ENCODE results near the gene TRAF3IP1.
A peak's percentile ranks its signal among the peaks of the same experiment; 100 is the strongest.

Gene TRAF3IP1

DNA sequence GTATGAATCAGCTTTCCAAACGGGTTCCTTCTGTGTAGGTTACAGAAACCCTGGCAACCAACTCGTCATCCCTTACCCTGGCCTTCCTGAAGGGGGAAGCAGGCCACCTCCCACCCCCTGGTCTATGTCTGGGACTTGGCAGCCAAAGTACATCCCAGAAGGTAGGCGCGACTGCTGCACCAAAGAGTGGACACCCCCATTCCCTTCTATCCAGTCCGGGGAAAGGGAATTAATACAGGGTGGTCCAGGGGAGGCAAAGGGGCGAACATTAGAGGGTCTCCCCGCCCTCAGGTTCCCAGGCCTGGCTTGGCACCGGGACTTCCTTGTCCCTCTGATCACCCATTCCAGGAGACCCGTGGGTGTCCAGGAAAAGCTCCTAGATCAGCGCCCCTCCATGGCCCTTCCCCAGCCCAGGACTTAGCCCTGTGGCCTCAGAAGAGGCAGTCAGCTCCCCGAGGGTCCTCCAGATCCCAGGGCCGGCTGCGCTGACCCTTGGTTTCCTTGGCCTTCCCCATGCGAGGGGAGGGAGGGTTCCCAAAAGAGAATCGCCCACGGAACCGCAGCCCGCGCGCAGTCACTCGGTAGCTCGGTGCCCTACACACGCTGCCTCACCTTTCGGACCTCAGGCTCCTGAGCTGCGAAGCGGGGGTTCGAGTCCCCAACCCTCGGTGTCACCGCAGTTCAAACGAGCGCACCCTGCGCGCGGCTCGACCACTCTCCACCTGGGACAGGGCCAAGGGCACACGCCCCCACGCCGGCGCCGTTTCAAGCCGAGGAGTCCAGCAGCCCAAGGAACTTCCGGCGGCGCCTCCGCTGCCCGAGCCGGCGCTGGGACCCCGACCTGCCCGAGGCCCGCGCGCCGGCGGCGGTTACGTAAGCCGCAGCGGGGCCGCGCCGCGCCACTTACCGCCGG, 32.3 kb upstream of the TRAF3IP1 start, which contains the start of gene PER2:
Gene PER2, minus strand, starts transcription at position 874 of the 913 bp plus-strand sequence. CDS start 10,674 bp downstream, outside the sequence.
- no peak for FAIRE-seq
- peak; percentile 71 for DNase-seq (ENCODE audit: low spot score)

DNA sequence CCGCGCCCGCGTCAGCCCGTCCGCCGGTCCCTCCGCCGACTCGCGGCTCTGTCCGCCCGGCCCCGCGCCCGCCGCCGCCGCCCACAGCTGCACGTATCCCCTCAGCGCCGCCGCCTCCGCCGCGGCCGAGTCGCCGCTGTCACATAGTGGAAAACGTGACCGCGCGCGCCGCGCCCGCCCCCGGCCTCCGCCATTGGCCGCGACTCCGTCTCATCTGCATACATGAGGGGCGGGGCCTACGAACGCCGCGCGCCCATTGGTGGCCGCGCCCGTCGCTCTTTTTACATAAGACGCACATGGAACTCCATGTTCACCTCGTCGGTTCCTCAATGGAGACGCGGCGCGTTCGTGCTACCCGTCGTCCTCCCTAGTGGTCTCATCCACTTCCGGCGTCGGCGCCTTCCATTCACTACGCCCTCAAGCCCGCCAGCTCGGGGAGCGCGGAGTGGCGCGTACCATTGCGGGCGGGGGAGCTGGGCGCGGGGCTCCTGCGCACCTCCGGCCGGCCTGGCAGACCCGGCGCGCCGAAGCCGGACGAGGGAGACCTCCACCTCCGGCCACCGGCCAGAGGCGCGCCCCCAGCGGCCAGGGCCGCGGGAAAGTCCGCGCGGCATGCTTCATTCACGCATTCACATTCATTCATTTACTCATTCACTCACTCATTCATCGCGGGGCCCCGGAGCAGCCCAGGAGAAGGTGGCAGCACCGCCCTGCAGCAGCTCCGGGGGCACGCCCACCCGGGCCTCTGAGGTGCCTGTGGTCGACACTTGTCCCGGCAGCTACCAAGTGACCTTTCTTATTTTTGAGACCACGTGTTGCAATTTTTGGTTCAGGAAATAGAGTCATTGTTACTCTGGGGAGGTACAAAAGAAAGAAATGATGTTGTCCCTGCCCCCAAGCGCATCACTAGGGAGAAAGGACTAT, 31.4 kb upstream of the TRAF3IP1 start:
- FAIRE-seq (peak; percentile 48), DNase-seq (ENCODE audit: low spot score) (peak; percentile 94)

DNA sequence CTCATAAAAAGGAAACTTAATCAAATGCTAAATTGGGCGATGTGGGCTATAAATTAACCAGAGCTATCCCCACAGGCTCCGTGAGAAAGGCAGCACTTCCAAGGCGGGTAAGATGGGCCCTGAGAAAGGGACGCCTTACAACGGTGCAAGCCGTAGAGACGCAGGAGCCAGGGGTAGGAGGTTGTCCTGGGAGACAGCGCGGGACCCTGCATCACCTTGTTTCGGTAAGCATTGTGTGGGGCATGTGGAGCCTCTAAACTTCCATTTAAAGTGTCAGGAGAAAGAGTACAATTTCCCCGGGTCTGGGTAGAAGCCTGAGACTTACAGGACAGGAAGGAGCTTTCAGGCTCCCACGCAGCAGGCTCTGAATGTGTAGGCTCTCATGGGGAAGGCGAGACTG, 30.7 kb upstream of the TRAF3IP1 start:
- DNase-seq (ENCODE audit: low spot score) (no peak), FAIRE-seq (no peak)

DNA sequence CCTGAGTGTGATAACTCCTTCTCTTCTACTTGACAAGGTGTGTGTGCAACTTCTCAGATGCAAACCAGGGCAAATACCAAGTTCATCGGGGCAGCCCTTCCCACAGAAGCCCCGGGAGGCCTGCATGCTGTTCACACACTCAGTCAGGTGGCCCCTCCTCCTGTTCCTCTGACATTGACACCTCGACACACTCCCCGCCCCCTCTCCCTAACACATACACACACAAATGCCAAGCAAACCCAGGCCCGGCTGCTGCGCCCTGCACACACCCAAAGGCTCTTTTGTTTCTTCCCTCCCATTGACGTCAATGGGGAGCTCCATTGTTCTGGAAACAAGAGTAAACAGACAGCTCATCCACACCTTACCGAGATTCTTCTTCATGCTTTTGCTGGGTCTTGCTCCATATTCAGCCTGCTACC, 30.2 kb upstream of the TRAF3IP1 start:
- DNase-seq (ENCODE audit: low spot score) (peak; percentile 67), FAIRE-seq (no peak)

DNA sequence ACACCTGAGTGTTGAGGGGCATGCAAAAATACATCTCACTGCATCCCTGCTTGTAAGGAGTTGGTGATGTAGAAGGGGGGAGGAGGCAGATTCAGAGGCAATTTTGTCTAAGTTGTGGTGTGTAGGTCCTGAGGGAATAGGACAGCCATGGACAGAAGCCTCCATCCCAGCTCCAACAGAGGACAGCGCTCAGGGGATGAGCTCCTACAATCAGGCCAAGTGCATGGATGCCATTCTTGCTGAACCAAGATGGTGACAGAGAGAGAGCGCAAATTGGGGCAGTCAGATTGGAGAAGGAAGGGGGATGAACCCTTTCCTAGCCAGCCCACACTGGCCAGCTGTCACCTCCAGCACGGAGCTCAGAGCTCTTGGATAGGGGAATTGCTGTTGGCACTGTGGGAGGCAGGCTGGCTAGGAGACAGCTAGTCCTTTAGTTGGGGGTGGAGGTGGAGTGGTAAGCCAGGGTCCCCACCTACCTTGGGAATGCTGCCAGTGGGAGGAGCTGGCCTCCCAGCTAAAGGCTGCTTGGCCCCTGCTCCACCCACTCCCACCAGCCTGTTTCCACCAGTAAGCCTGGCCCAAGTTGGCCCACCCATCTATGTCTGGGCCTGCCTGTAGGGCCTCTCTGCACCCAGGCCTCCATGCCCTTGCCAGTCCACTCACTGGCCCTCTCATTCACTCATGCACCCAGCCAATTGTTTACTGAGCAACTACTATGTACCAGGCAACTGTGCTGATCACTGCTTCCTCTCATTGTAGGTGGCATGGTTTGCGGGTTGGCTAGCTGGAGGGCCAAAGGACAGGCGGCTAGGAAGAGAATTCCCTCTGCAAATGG, 29.4 kb upstream of the TRAF3IP1 start:
- DNase-seq (ENCODE audit: low spot score) (no peak), FAIRE-seq (no peak)

DNA sequence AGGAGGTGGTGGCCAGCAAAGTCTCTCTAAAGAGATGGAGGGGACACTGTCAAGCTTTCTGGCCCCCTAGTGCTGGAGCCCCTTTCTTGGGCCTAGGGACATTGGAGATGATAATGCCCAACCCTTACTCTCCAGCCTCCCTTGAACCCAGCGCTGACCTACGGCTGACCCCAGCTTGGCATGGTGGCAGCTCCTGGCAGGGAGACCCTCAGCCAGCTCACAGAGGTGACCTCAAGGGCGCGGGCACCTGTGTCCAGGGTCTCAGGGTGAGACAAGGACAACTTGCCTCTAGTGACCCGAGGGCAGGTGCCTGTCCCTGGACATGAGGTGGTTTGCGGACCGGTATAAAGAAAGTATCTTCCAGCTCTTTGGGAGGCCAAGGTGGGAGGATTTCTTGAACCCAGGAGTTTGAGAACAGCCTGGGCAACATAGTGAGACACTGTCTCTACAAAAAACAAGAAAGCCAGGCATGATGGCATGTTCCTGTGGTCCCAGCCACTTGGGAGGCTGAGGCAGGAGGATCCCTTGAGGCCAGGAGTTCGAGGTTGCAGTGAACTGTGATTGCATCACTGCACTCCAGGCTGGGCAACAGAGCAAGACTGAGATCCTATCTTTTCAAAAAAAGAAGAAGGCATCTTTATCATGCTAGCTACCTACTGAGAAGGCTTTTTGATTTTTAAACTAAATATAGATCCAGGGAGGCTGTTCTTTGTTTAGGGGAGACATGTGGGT, 28.6 kb upstream of the TRAF3IP1 start:
- no peak for DNase-seq (ENCODE audit: low spot score)
- no peak for FAIRE-seq

DNA sequence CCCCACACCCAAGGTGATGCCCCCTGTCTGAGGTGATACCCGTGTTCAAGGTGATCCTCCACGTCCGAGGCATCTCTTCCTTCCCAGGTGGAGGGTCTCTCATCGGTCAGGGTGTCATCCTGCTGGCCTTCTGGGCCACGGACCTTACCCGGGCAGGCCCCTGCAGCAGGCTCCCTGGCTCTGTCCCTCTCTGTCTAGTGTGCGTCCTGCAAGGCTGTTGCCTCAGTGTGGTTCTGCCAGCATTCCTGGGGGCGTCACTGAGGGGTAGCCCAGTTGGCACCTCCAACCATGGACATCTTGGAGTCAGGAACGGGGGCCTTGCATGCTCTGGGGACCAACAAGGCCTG, 26.3 kb upstream of the TRAF3IP1 start:
- FAIRE-seq (no peak), DNase-seq (ENCODE audit: low spot score) (no peak)

DNA sequence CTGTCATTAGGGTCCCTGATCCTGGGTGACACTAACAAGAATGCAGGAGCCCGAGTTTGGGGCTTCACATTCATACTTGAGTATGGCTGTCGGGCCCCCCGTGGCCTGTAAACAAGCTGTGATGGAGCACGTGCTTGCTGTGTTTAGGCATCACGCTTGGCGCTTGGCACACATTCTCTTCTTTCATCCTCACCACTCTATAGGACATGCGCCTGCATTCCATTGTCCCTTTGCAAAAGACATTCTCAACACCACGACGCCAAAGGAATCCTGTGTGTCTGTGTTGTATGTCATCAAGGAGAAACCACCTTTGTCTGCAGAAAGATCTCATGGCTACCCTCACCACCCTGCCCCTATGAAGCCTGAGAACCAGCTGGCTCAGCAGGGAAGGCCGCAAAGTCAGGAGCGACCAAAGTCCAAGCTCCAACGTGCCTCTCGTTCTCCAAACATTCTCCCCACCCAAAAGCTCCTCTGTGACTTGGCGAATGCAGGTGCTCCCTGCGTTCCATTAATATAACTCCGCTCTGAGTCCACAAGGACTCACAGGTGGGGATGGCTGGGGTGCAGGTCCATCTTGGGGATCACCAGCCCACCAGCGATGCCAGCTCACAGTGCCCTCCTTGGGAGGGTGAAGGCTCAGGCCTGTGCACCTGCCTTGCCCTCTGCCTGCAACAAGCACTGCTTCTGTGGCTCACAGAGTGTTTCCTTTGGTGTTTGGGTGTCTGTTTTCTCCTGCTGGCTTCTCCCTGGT, 25.8 kb upstream of the TRAF3IP1 start:
- DNase-seq (ENCODE audit: low spot score), result no peak
- FAIRE-seq, result no peak

DNA sequence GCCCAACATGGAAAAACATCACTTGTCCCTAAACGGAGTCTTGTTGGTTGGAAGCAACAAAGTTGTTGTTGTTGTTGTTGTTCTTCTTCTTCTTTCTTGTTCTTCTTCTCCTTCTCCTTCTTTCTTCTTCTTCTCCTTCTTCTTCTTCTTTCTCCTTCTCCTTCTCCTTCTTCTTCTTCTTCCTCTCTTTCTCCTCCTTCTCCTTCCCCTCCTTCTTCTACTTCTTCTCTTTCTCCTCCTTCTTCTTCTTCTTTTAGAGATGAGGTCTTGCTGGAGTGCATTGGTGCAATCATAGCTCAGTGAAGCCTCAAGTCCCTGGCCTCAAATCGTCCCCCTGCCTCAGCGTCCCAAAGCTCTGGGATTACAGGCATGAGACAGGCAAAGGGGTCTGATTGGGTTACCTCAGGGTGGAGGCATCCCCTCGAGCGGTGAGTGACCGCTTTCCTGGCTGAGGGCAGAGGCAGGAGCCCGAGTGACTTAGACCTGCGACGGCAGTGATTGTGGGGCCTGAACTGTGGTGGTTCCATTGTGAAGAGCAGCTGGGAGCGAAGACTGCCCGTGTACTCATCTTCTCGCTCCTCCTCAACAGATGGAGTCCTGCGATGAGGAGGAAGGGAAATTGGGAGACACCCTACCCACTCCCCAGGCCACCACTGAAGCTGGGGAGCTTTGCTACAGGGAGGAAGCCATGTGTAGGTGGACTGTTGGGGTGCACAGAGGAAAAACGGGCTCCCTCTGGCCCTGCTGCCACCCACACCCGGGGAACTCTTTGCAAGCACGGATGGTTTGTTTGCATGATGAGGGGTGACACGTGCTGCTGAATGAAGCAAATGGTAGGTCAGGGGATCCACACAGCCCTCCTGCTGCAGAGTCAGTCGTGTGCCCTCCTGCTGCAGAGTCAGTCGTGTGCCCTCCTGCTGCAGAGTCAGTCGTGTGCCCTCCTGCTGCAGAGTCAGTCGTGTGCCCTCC, 24.9 kb upstream of the TRAF3IP1 start:
- no peak for FAIRE-seq
- DNase-seq (ENCODE audit: low spot score), result no peak

DNA sequence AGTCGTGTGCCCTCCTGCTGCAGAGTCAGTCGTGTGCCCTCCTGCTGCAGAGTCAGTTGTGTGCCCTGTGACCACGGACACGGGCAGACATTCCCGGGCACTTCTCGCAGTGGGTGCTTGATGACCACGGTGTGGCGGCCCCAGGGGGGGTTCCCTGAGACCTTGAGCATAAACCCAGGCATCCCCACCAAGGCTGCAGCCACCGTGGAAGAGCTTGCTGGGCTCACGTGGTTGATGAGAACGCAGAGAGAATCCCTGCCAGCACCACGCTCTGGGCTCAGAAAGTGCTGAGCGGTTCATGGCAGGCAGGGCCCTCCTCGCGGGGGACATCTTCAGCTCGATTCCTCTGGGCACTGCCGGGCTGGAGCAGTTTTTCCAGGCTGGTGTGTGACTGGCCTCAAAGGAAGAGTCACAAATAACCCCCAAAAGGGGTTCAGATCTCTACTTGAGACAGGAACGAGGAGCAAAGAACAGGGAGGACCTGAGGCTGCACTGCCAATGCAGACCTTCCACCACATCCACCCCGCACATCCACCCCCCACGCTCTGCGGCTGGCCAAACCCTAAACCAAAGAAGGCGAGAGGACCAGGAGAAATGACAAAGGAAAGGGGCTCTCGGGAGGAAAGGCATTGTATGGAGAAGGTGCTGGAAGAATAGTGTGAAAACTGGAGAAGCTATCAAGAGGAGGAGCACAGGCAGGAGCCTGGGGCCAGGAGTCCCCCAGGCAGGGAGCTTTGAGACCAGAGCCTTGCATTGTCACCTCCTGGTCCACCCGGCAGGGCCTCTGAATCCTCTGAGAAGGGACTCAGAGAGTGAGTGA, 23.5 kb upstream of the TRAF3IP1 start:
- no peak for DNase-seq (ENCODE audit: low spot score)
- no peak for FAIRE-seq

DNA sequence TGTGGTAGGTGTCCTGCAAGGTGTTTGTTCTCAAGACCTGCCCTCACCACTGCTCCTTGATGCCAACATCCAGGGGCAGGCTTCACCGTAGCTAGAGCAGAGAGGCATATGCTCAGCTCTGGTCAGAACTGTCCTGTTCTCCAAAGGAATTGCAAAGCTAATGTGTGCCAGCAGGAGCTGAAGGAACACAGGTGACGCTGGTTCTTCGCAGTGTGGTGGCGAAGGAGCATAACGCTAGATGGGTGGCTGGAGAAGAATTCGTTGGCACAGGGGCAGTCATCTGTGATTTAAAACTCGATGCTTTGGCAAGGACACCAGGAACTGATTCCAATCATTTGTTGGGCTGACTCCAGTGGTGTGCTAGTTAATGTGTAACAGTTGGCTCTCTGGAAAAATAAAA, 20.5 kb upstream of the TRAF3IP1 start:
- DNase-seq (ENCODE audit: low spot score), result no peak
- no peak for FAIRE-seq

DNA sequence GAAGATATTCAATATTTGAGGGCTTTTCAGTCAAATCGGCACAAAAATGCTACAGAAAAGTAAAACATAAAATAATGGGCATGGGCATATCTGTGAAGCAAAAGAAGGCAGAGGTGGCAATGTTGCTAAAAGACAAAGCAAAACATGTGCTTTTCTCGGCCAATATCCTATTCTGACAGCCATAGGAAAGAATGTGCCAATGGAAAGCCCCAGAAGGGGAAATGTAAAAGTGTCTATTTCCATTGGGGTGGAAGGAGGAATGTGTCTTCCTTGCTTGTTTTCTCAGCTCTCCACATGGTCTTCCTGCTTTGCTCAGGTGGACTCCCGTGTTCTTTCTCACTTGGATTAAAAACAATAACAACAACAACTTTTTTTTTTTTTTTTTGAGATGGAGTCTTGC, 18.2 kb upstream of the TRAF3IP1 start:
- DNase-seq (ENCODE audit: low spot score) (no peak), FAIRE-seq (no peak)

DNA sequence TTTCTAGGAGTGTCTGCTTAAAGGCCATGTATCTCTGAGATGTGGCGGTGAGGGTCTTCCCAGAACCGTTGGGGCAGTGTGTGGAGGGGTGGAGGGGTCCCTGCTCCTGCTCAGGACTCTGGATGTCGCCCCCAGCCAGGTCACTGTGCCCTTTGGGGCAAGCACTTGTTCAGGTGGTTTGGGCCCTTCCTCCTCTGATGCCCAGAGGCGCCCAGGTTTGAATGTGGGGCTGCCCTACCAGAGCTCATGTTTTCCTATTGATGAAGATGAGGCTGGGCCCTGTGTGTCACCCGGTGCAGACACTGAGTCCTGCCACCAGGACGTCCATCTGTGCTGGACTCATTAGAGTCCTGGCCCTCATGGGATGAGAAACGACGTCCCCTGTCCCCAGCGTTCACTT, 17.6 kb upstream of the TRAF3IP1 start:
- DNase-seq (ENCODE audit: low spot score), result no peak
- no peak for FAIRE-seq

DNA sequence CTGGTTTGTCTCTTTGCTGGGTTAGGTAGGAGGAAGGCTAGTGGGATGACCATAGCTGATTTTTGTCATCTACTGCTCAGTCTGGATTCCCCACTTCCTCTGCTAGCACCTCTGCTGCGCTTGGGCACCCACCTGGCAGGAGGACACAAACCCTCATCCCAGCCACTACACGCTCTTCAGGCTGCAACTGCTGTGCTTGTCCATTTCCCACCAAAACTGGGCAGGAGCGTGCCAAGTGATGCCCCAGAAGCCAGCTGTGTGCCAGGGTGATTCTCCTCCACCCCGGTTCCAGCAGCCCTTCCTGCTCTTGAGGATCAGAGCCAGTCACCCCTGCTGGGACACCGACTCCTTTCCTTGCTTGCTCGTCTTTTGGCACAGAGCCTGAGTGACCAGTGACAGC, 16.2 kb upstream of the TRAF3IP1 start:
- no peak for FAIRE-seq
- no peak for DNase-seq (ENCODE audit: low spot score)

DNA sequence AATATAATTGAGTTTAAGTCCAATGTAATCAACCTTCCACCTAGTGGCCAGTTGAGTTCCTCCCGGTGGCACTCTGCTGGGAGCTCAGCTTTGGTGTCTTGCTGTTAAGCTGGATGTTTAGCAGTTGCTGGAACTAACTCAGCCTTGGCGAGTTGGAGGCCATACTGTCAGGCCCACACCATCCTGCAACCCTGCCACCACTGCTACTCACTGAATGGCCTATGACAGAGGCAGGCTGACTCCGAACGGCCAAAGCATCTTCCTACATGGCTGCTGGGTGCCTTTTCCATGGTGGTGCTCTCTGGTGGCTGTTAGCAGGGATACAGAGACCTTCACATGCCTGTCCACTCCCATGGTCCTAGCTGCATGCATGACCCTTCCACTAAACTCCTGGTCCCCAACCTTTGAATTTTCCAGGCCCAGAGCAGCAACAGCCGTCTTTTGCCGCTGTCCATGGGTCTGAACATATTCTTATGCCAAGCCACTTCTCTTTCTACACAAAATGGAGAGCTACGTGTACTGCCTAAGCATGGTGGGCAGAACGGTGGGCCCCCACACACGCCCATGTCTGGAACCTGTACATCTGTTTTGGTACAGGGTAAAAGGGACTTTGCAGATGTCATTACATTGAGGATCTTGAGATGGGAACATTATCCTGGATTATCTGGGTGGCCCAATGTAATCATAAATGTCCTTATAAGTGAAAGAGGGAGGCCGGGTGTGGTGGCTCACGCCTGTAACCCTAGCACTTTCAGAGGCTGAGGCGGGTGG, 15.0 kb upstream of the TRAF3IP1 start:
- no peak for DNase-seq (ENCODE audit: low spot score)
- FAIRE-seq, result no peak

DNA sequence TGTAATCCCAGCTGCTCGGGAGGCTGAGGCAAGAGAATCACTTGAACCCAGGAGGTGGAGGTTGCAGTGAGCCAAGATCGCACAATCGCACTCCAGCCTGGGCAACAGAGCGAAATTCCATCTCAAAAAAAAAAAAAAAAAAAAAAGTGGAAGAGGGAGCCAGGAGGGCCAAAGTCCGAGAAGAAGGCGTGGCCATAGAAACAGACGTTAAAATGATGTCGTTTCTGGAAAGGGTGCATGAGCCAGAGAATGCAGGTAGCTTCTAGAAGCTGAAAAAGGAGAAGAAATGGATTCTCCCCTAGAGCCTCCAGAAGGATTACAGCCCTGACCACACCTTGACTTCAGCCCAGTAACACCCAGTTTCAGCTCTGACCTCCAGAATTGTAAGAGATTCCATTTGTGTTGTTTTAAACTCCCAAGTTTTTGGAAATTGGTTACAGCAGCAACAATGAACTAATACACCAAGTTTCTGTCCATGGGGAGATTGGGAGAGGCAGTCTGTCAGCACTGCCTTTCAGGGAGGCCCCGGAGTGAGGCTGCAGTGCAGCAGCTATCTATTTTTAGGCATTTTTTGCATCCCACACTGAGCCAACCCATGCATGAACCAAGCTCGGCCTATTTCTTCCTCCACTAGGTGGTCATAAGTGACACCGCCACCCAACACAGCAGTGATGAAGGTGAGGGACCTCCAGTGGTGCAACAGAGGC, 14.2 kb upstream of the TRAF3IP1 start:
- FAIRE-seq, result no peak
- DNase-seq (ENCODE audit: low spot score), result no peak

DNA sequence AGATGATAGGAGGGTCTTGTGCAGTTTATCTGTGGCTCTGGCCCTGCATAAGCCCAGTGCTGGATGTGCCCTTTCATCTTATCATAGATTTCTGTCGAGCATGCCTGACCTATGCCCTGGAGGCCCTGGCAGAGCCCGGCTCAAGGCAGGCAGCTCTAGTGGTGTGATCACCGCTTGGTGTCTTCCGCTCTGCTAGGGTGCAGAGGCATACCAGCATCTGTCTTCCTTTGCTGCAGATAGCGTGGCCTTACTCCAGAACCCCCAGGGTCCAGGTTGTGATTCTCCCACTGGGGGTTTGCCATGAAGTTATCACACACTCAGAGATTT, 13.7 kb upstream of the TRAF3IP1 start:
- DNase-seq (ENCODE audit: low spot score) (no peak), FAIRE-seq (no peak)

Measured in urothelium cell line (cell line).